Esophagus squamous epithelium (tissue), 5 donors: ENCODE results near the gene RASSF3. TPM values are rescaled to one million over a fixed set of nuclear protein-coding genes. Genes with fewer than 3 reads are reported as not detected.

Source experiments
- DNase-seq: peaks from one replicate; lab custom pipeline; 2025; lab: John Stamatoyannopoulos, UW
- H3K27ac ChIP-seq, 4 donors: fragments of 200-600 bp; sonication (generic); one replicate each; pipeline ENCODE4 v1.5.1; 2016 to 2019; ENCODE audit warnings: mild to moderate bottlenecking in 1 of 4
- H3K27me3 ChIP-seq, 4 donors: fragments of 200-600 bp; sonication (generic); 1 replicate in 3 of 4; 2 replicates in 1 of 4; pipeline versions ENCODE4 v1.5.1 to v1.6.0; 2017 to 2021; ENCODE audit warnings: antibody characterized with exemption in 1 of 4
- H3K36me3 ChIP-seq, 3 donors: fragments of 200-600 bp; sonication (generic); one replicate each; pipeline ENCODE4 v1.5.1; 2016 to 2019
- H3K4me1 ChIP-seq, 3 donors: fragments of 200-600 bp; sonication (generic); one replicate each; pipeline ENCODE4 v1.5.1; 2017 to 2019
- H3K4me3 ChIP-seq, 4 donors: fragments of 200-600 bp; sonication (generic); 1 replicate in 3 of 4; 2 replicates in 1 of 4; pipeline ENCODE4 v1.5.1; 2016 to 2019; ENCODE audit warnings: mild to moderate bottlenecking in 2 of 4, moderate library complexity in 1 of 4
- H3K9me3 ChIP-seq, 3 donors: fragments of 200-600 bp; sonication (generic); one replicate each; pipeline ENCODE4 v1.5.1; 2016 to 2019
- POLR2A ChIP-seq, 4 donors: fragments of 450-650 bp; IDR thresholded peaks; one replicate each; pipeline ENCODE4 v1.6.1; 2017; ENCODE audit warnings: antibody characterized with exemption in 4 of 4, mild to moderate bottlenecking in 4 of 4, moderate library complexity in 3 of 4
- WGBS, 2 donors: methylation state at CpG; one replicate each; pipeline ENCODE4 v1.1.5; 2018; 5-methylcytosine and 5-hydroxymethylcytosine counted together
- intact Hi-C: fragments of 100-400 bp; cut with DNase I; formaldehyde crosslinking; loops from one replicate; pipeline ENCODE4 v1.15.0; 2022
- total RNA-seq, 4 donors: library from RNA; depleted of rRNA; stranded (reverse); fragments of >200 nt; gene quantifications; one replicate each; pipeline ENCODE4 v1.1.0, GENCODE V29; 2016
- TF ChIP-seq, protein P1 (sequence below), 6 experiments: fragments of 450-650 bp in 4 of 6; fragments of 200-600 bp in 2 of 6; sonication (generic) in 2 of 6; IDR thresholded peaks; one replicate each; pipeline ENCODE4 v1.5.1; 2016 to 2019; ENCODE audit warnings: antibody characterized with exemption in 6 of 6, mild to moderate bottlenecking in 4 of 6, moderate library complexity in 4 of 6
- donor health status: DM: yes; HTN: yes; CAD: no.

Gene RASSF3
- total RNA-seq, 4 donors from 2014 or later: 10.4 to 44.4 (median 15.5) TPM

DNA sequence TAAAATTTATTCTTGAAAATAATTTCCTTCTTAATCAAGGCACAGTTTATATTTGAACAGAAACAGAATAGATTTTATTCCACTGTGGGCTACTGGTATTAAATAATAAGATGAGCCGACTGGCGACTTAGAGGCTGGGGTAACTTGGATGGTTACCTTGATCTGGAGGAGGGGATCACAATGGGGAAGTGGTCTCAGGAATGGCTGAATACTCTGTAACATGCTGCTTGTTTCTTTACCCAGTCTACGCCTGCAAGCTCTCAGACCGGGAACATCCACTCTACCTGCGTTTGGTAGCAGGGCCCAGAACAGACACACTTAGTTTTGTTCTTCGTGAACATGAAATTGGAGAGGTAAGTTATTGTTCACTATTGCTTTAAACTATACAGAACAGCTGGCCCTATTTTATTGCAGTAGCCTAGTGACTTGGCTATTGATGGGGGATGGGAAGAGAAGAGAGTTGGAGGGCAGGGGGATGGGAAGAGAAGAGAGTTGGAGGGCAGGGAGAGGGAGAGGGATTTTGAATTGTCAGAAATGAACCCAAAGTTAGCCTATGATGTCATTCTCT, 81.0 kb downstream of the RASSF3 start:
- no peak for DNase-seq
- H3K4me3 ChIP-seq: no peak overlapping the region
- H3K4me1 ChIP-seq: peaks cover 0 to 28% (median 0%) of the 10 kb centered on the region in 3 donors
- TF ChIP-seq POLR2A (IDR thresholded peaks at IDR 0.05): no peak
- TF ChIP-seq, protein P1, sequence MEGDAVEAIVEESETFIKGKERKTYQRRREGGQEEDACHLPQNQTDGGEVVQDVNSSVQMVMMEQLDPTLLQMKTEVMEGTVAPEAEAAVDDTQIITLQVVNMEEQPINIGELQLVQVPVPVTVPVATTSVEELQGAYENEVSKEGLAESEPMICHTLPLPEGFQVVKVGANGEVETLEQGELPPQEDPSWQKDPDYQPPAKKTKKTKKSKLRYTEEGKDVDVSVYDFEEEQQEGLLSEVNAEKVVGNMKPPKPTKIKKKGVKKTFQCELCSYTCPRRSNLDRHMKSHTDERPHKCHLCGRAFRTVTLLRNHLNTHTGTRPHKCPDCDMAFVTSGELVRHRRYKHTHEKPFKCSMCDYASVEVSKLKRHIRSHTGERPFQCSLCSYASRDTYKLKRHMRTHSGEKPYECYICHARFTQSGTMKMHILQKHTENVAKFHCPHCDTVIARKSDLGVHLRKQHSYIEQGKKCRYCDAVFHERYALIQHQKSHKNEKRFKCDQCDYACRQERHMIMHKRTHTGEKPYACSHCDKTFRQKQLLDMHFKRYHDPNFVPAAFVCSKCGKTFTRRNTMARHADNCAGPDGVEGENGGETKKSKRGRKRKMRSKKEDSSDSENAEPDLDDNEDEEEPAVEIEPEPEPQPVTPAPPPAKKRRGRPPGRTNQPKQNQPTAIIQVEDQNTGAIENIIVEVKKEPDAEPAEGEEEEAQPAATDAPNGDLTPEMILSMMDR (IDR thresholded peaks at IDR 0.05): no peak
- intact Hi-C loops: loop anchor here (10.0 kb wide), 1 partner anchor 77 kb away; the partner anchor contains the start of gene RASSF3
- no peaks in the 10 kb centered on the region for H3K9me3 ChIP-seq
- 92 to 97% methylated on average over 6 of the region's 6 CpGs for WGBS, 2 donors
- H3K27me3 ChIP-seq: no peaks in the 10 kb centered on the region
- peaks cover 0 to 52% (median 3%) of the 10 kb centered on the region in 3 donors for H3K36me3 ChIP-seq
- no peak overlapping the region for H3K27ac ChIP-seq

GRCh38 chr12:64691795-64692583, 81.7 kb downstream of the RASSF3 start:
- 49 to 53% methylated on average over 2 of the region's 2 CpGs for WGBS, 2 donors
- no peak for DNase-seq
- intact Hi-C loops: loop anchor here (10.0 kb wide), 1 partner anchor 77 kb away; the partner anchor contains the start of gene RASSF3
- H3K9me3 ChIP-seq: no peaks in the 10 kb centered on the region
- H3K4me1 ChIP-seq: peaks cover 0 to 30% (median 0%) of the 10 kb centered on the region in 3 donors
- no peak for TF ChIP-seq POLR2A (IDR thresholded peaks at IDR 0.05)
- H3K27ac ChIP-seq: no peak overlapping the region
- H3K4me3 ChIP-seq: no peak overlapping the region
- peaks cover 0 to 46% (median 3%) of the 10 kb centered on the region in 3 donors for H3K36me3 ChIP-seq
- H3K27me3 ChIP-seq: no peaks in the 10 kb centered on the region

GRCh38 chr12:64694130-64695040, 84.1 kb downstream of the RASSF3 start:
- TF ChIP-seq POLR2A (IDR thresholded peaks at IDR 0.05): no peak
- TF ChIP-seq, protein P1 (IDR thresholded peaks at IDR 0.05): no peak
- intact Hi-C loops: loop anchor here (5.0 to 10.0 kb wide), 2 partner anchors 80 to 142 kb away; partner anchors contain the start of gene RASSF3
- Histone ChIP-seq H3K36me3 (peaks cover 0 to 26% (median 3%) of the 10 kb centered on the region in 3 donors), H3K4me1 (peaks cover 0 to 14% (median 0%) of the 10 kb centered on the region in 3 donors), H3K27ac (peak overlapping the region in 2 of 4 donors; percentile 15 to 37), H3K27me3 (no peaks in the 10 kb centered on the region), H3K9me3 (no peaks in the 10 kb centered on the region), H3K4me3 (no peak overlapping the region)
- 75 to 84% methylated on average over 16 to 17 of the region's 18 CpGs for WGBS, 2 donors
- no peak for DNase-seq

DNA sequence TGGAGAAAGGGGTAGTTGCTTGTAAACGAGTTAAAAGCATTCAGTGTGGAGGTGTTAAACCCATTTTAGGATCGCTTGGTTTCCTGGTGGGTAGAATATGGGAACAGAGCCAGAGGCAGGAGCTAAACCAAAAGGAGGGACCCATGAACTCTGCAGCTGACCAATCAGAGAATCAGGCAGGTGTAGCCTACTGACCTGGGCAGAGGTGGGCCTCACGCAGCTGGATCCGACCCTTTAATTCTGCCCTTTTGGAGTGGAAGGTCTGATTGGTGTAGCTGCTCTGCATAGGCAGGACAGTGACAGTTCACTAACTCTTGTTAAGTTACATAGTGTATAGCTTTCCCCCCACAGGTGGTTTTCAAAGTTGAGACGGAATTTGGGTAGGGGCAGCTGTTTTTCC, 85.3 kb downstream of the RASSF3 start:
- Histone ChIP-seq H3K27ac (peak overlapping the region in 1 of 4 donors; percentile 3), H3K36me3 (peaks cover 0 to 26% (median 3%) of the 10 kb centered on the region in 3 donors), H3K27me3 (no peaks in the 10 kb centered on the region), H3K4me1 (peaks cover 0 to 14% (median 0%) of the 10 kb centered on the region in 3 donors), H3K4me3 (no peak overlapping the region), H3K9me3 (no peaks in the 10 kb centered on the region)
- WGBS, 2 donors: 75 to 84% methylated on average over 5 of the region's 5 CpGs
- no peak for DNase-seq
- TF ChIP-seq, protein P1 (IDR thresholded peaks at IDR 0.05): no peak
- TF ChIP-seq POLR2A (IDR thresholded peaks at IDR 0.05): no peak
- intact Hi-C loops: loop anchor here (5.0 to 10.0 kb wide), 2 partner anchors 81 to 143 kb away; partner anchors contain the start of gene RASSF3
